ENCODE results near the gene EXOC6B. TPM values are rescaled to one million over a fixed set of nuclear protein-coding genes. Genes with fewer than 3 reads are reported as not detected.

The EXOC6B gene
- polyA plus RNA-seq, 3 donors: 3.2 to 8.2 (median 8.0) TPM

DNA sequence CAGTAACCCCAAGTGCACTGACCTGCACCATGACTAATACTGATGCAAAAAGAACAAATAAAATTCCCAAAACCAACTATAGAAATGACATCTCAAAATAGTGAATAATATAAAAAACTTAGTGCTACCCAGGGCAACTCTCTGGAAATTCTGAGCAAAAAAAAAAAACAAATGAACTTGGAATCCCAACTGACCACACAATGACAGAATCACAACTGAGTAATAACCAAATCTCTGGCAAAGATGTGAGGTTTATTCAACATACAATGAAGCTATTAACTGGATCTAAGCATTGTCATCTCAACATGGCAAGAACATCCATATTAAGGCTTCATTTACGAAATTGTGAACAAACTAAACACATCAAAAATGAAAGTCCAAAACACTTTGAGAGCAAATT is 22.7 kb downstream of the EXOC6B start:
- WGBS, 3 donors: 69 to 86% (median 81%) methylated on average over 1 of the region's 1 CpG
- H3K27ac ChIP-seq (ENCODE audit: low read depth, low read length): no peak overlapping the region

DNA sequence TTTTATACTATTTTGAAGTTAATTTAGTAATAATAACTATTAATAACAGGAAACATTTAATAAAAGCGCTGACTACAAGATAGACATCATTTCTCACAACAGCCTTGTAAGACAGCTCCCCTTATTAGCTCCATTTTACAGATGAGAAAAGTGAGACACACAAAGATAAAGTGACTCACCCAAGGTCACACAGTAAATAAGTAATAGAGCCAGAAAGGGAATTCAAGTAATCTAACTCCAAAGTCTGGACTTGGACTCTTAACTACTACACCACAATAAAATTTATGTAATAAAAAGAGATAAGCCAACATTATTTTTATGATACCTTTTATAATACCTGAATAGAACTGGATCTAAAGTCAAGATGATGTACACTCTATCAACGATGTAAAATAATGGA is 25.3 kb downstream of the EXOC6B start:
- H3K27ac ChIP-seq (ENCODE audit: low read depth, low read length): no peak overlapping the region
- WGBS, 3 donors: 91 to 97% (median 93%) methylated on average over 2 of the region's 2 CpGs

DNA sequence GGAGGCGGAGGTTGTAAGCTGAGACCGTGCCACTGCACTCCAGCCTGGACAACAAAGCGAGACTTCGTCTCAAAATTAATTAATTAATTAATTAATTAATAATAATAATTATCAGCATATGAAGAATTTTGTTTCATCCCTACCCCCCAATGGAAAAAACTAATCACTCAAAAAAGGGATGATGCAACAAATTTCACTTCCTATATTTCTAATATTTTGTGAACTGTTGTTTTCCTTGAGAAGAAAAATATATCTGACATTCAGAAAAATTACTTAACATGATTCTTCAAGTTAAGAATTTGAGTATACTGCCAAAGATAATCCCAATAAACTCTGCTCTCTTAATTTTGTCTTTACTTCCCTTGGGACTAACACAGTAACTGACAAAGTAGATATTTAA is 28.1 kb downstream of the EXOC6B start:
- whole genome bisulfite sequencing, 3 donors: 93 to 99% (median 99%) methylated on average over 4 of the region's 4 CpGs
- H3K27ac ChIP-seq (ENCODE audit: low read depth, low read length): no peak overlapping the region

DNA sequence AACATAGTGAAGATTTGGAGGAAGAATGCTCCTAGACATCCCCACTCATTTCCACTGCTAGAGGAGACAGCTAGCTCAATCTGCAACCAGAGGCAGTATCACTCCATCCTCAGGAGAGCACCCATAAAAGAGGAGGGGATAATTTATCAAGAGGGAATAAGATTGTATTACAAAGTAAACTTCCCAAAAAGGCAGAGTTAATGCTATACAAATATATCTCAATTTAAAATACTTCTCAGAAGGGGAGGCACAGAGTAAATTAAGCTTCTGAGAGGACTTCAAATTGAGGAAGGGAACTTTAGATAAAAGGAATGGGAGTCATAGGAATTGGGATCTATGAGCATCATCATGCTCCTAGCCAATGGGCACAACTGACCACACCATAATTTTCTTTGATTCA is 29.1 kb downstream of the EXOC6B start:
- H3K27ac ChIP-seq (ENCODE audit: low read depth, low read length): no peak overlapping the region

DNA sequence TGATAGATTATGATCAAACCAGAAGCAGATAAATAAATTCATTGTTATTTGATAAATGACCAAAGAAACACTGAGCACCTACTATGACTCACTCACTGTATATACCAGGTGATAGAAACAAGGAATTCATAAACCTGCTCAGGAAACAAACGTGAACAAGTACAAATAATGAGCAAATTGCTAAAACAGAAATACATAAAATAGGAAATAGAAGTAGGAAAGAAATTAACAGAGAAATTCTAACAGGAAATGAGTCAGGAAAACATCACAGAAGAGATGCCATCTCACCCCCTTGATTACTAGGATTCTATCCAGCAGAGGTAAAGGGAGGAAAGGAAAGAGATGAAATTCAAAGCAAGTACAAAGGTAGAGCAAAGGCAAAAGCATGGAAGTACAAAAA is 31.3 kb downstream of the EXOC6B start:
- WGBS, 3 donors: 56 to 73% (median 67%) methylated on average over 1 of the region's 1 CpG
- no peak overlapping the region for H3K27ac ChIP-seq (ENCODE audit: low read depth, low read length)

DNA sequence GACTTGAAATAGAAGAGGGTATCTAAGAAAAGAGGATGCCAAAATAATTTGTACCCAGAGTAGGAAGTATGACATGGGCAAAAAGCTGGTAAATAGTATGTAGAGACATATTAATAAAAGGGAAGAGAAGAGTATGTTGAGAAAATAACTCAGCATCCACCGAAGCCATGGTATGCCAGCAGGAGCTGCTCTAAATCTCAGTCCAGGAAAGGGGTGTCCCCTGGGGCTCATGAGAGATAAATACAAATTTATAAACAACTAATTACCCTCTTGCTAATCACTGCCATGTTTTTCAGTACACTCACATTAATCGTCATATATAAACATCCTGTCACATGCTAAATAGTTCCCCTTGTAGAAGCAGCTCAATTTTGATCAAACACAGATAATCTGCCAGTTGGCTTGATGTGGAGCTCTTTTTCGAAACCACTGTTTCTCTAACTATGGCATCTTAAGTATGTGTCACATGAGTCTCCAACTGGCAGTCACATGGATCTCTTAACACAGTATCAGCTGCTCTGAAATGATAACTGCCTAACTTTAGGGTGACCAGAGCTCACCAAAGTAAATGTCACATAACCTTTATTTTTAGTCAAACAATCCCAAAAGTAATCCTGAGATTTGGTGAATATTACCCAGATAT is 31.9 kb downstream of the EXOC6B start:
- no peak overlapping the region for H3K27ac ChIP-seq (ENCODE audit: low read depth, low read length)
- 53 to 66% (median 54%) methylated on average over 3 of the region's 3 CpGs for WGBS, 3 donors

DNA sequence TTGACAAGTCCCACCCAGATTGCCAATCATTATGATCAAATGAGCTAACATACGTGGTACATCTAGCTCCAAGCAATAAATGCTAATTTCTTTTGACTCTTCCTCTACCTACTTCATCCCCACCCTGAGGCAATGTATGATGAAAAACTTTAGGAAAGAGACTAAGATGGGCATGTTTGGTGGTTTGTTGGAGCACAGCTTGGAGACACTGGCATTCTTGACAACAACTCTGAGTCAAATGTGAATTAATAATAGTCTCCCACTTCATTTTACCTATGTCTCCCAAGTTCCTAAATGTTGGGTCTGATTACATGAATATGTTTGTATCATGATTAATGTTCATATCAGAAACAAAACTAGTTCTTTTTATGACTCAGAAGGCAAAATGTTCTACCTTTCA is 36.6 kb downstream of the EXOC6B start:
- no peak overlapping the region for H3K27ac ChIP-seq (ENCODE audit: low read depth, low read length)
- 79 to 96% (median 91%) methylated on average over 1 of the region's 1 CpG for WGBS, 3 donors

DNA sequence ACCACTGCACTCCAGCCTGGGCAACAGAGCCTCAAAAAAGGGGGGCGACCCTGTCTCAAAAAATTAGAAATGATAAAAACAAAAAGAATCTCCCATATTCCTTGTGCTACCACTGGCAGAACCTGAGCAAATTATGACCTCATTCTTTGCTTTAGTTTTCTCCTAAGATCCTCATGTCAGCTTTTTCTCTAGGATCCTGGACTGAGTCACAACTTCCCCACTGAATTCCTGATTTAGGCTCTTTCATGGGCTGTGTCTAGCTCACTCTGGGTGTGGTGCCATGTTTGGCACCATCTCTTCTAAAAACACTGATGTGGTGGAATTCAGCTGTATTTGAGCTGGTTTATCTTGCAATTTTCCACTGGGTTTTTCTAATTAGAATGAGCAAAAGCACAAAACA is 37.1 kb downstream of the EXOC6B start:
- WGBS, 3 donors: 94 to 100% (median 98%) methylated on average over 1 of the region's 1 CpG

DNA sequence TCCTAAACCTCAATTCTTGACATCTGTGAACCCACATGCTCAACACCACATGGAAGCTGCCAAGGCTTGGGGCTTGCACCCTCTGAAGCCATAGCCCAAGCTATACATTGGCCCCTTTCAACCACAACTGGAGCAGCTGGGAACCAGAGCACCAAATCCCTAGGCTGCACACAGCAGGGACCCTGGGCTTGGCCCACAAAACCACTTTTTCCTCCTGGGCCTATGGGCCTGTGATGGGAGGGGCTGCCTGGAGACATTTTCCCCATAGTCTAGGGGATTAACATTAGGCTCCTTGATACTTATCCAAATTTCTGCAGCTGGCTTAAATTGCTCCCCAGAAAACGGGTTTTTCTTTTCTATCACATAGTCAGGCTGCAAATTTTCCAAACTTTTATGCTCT is 40.3 kb downstream of the EXOC6B start:
- H3K27ac ChIP-seq (ENCODE audit: low read depth, low read length): no peak overlapping the region
- 82 to 90% (median 85%) methylated on average over 1 of the region's 1 CpG for WGBS, 3 donors

More for the DNA sequence above, 37.1 kb downstream of the EXOC6B start:
- H3K27ac ChIP-seq (ENCODE audit: low read depth, low read length): no peak overlapping the region

DNA sequence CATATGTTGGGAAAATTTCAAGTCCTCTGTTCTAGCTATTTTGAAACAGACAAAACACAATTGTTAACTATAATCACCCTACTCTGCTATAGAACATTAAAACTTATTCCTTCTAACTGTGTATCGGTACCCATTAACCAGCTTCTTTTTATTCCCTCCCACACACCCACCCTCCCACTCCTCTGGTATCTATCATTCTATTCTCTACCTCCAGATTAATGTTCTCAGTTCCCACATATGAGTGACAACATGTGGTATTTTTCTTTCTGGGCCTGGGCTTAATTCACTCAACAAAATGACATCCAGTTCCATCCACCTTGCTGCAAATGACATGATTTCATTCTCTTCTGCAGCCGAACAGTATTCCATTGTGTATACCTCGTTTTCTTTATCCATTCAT is 43.3 kb downstream of the EXOC6B start:
- 80 to 96% (median 94%) methylated on average over 3 of the region's 3 CpGs for WGBS, 3 donors

DNA sequence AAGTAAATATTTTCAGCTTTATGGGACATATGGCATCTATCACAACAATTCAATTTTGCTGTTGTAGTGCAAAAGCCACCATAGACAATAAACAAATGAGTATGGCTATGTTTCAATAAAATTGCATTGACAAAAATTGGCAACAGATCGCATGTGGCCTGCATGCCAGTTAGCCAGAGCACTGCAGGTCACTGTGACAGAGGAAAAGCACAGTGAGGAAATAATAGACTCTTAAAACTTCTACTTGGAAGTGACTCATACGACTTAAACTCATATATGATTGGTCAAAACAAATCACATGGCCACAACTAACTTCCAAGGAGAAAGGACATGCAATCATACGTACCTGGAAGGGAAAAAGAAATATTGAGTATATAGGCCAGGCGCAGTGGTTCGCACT is 44.4 kb downstream of the EXOC6B start:
- WGBS, 3 donors: 73 to 88% (median 77%) methylated on average over 5 of the region's 5 CpGs
- H3K27ac ChIP-seq (ENCODE audit: low read depth, low read length): no peak overlapping the region

More for the DNA sequence above, 43.3 kb downstream of the EXOC6B start:
- H3K27ac ChIP-seq (ENCODE audit: low read depth, low read length): no peak overlapping the region

DNA sequence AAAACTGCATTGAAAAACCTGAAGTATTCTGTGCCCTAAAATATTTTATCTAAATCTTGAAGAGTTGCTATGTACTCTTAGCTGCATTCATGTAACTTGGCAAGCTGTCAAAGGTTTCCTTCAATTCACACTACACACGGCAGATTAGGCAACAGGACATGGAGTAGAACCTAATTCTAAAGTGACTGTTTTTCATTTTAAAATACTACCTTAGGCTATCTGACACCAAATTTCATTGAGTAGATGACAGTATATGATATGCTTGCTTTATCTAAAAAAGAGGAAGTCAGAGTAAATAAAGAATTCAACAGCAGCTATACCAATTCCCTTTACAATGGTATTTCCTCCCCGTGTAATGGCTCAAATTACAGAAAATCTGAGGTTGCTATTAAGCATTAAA is 45.4 kb downstream of the EXOC6B start:
- WGBS, 3 donors: 22 to 30% (median 22%) methylated on average over 2 of the region's 2 CpGs
- H3K27ac ChIP-seq (ENCODE audit: low read depth, low read length): no peak overlapping the region

DNA sequence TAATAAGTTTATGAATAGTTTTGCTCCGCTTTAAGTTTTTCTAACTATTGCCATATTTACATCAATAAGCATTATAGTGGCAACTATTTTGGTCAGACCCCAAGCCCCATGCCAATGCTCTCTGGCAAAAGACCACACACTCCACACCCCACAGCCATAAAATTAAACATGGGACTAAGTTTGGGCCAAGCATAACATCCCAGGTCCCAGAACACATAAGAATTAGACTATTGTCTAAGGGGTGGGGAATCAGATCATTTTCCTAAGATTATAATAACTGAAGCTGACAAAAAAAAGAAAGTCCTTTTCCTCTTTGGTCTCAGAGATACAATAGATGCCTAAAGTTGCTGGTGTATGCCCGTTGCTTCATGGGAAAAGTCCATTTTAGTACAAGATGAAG is 46.3 kb downstream of the EXOC6B start:
- 89 to 96% (median 91%) methylated on average over 2 of the region's 2 CpGs for WGBS, 3 donors
- H3K27ac ChIP-seq (ENCODE audit: low read depth, low read length): no peak overlapping the region

DNA sequence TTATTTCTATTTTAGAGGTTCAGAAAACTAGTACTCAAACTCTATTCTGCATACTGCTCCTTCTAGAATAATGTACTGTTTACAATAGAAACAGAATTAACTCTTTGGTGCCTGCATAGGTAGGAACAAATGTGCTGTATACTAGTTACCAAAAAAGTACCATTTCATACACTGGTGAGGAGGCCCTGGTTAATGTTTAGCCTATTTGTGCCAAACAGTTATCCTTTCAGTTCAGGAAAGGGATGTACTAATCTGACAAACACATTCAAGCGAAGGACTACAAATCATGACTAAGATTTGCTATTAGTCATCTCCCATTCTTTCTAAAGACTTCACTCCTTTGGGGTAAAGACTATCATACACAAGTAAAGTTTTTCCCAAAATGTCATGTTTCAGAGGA is 47.4 kb downstream of the EXOC6B start:
- H3K27ac ChIP-seq (ENCODE audit: low read depth, low read length): no peak overlapping the region
- WGBS, 3 donors: 78 to 90% (median 81%) methylated on average over 1 of the region's 1 CpG

DNA sequence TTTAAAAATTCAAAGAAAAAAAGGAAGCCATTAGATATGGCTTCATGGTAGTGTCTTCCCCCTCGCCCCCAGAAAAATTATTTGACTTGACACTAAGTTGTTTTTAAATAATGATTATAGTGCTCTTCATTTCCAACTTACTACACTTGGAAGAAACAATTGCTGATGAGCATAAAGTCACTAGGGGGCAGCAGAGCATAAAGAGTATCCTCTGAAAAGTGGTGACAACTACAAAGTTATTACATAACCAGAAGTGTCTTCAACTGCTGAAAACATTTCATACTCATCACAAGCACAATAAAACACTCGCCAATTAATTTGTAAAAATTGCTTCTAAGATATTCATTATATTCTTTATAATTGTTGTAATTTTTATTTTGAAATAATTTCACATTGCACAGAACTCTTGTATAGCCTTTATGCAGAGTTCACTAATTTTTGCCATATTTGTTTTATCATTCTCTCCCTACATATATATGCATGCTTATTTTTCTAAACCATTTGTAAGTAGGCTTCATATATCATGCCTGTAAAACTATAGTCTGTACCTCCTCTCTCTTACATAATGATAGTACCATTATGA is 54.9 kb downstream of the EXOC6B start:
- no peak overlapping the region for H3K27ac ChIP-seq (ENCODE audit: low read depth, low read length)
- WGBS, 3 donors: 1 to 4% (median 1%) methylated on average over 2 of the region's 2 CpGs

DNA sequence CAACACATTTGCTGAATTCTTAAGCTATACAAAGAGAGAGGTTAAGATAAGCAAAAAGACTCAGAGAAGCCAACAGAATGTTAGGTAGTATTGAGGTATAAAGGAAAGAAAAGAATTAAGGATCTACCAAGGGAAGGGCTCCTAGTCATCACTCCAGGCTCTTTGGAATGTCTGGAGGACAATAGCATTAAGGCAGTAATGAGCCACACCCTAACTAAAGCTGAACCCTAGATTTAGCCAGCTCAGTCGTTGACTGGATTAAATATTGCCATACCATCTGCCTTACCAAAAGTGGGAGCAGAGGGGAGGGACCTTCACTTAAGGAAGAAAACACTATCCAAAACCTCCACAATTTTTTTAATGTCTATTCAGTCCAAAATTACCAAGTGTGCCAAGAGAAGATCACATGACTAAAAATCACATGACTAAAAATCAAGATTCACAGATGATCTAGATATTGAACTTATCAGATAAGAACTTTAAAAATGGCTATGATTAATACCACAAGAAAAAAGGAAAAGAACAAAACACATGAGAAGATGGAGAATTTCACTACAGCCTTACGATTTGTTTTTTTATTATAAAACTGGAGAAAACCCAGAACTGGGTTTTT is 59.7 kb downstream of the EXOC6B start:
- WGBS, 3 donors: 75 to 82% (median 80%) methylated on average over 2 of the region's 2 CpGs
- no peak overlapping the region for H3K27ac ChIP-seq (ENCODE audit: low read depth, low read length)

DNA sequence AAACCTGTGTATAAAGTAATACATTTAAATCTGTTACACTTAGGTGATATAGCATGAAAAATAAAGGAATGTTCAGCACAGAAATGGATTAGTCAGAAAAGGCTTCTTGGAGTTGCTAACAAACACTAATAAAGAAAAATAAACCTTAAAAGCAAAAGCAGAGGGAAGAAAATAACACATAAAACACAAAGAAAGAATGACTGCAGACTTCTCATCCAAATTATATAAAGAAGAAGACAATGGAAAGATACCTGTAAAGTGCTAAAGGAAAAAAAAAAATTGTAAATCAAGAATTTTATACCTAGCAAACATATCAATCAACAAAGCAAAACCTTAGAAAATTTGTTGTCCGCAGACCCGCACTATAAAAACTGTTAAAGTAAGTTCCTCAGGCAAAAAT is 63.6 kb downstream of the EXOC6B start:
- WGBS, 3 donors: 96 to 99% (median 97%) methylated on average over 2 of the region's 2 CpGs
- no peak overlapping the region for H3K27ac ChIP-seq (ENCODE audit: low read depth, low read length)

DNA sequence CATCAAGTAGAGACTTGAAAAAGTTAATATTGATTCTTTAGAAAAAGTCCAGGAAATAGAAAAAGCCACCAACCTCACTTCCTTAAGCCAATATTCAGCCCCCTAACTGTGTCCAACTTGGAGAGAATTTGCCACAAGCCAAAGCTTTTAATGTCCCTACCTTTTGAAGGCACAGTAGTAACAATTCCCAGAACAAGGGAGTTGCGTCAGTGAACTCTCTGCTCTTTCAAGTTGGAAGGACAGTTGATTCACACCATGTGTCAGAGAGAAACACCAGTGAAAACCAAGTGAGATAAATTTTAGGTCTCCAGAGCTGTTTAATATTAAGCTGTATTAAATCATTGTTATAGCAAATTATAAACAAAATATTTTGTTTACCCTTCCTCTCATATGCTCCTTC is 66.1 kb downstream of the EXOC6B start:
- H3K27ac ChIP-seq (ENCODE audit: low read depth, low read length): no peak overlapping the region
- WGBS, 3 donors: 80 to 100% (median 89%) methylated on average over 1 of the region's 1 CpG

DNA sequence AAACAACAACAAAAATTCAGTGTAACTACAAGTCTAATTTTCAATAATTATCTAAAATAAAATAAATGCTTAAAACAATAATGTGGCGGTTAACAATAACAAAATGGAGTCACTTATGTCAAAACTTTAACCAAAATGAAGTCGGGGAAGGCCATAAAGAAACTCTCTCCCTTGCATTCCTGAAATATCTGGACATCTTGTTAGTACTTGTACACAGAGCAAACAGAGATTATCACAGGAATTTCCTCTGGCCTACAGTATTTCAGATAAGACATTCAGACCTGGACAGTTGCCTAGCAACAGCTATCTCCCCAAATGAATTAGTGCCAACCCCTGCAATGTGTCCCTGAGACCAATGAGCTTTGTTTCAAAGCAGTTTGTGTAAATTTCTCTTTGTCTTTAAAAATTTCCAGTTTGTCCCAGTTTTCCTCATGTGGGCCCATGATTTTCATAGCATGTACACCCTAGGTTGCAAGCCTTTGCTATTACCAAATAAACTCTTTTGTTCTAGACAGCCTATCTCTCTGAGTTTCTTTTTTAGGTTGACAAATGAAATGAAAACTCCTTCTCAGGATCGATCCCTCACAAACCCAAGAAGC is 68.6 kb downstream of the EXOC6B start:
- no peak overlapping the region for H3K27ac ChIP-seq (ENCODE audit: low read depth, low read length)
- WGBS, 3 donors: 31 to 82% (median 78%) methylated on average over 3 of the region's 3 CpGs

All from adipose tissue (tissue), 3 donors.